ENCODE data around the gene TSPOAP1. TPM values are rescaled to one million over a fixed set of nuclear protein-coding genes. Genes with fewer than 3 reads are reported as not detected.

The TSPOAP1 gene
- total RNA-seq, 1 experiment from 2014 or later, result 4.3 TPM

DNA sequence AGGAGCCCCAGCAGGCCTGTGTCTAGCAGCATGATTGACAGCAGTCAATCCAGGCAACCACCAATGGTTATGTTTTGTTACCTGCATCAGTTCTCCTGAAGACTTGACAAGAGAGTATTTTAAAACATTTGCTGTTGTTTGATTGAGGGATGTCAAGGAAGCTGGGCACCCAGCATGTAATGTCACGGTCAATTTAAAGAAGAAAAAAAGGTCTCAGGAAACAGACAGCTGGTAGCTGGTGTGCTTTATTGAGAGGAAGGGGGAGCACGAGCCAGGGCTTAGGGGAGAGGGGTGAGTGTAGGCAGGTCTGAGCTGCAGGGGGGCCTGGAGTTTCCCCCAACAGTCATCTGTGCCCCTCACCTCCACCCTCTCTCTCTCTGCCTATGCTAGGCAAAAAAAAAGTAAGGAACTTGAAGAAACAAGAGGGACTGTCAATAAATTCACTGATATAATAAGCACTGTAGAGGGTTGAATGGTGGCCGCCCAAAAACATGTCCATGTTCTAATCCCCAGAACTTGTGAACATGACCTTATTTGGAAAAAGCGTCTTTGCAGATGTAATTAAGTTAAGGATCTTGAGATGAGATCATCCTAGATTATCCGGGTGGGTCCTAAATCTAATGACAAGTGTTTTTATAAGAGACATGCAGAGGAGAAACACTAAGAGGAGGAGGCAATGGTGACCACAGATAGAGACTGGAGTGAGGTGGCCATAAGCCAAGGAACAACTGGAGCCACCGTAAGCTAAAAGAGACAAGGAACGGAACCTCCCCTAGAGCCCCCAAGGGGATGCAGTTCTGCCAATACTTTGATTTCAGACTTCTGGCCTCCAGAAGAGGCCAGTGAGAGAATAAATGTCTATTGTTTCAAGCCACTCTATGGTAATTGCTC, 14.5 kb downstream of the TSPOAP1 start:
- Histone ChIP-seq H3K9ac (ENCODE audit: low read length) (no peak overlapping the region), H3F3A (ENCODE audit: low read length, unreplicated experiment) (no peaks in the 10 kb centered on the region), H3K36me3 (ENCODE audit: low read depth, low read length) (no peaks in the 10 kb centered on the region), H3K27ac (ENCODE audit: low read length) (no peak overlapping the region), H4K20me1 (ENCODE audit: low read length) (no peaks in the 10 kb centered on the region), H3K9me2 (replicated peaks; ENCODE audit: low read length) (no peaks in the 10 kb centered on the region), H2AFZ (ENCODE audit: low read length) (no peak overlapping the region), H3K79me2 (ENCODE audit: low read length) (no peaks in the 10 kb centered on the region), H3K27me3 (ENCODE audit: low read length) (no peaks in the 10 kb centered on the region), H3K9me3 (ENCODE audit: low read length) (no peaks in the 10 kb centered on the region), H3K4me3 (ENCODE audit: low read length) (no peak overlapping the region), H3K4me2 (ENCODE audit: low read length) (no peak overlapping the region), H3K4me1 (ENCODE audit: insufficient read depth, low read length) (peaks cover 17% of the 10 kb centered on the region)
- ATAC-seq (no peak), DNase-seq (no peak)
- intact Hi-C loops (cut with micrococcal nuclease), result loop anchor here (1.0 kb wide), 1 partner anchor 133 kb away; no protein-coding TSS in a partner anchor
- no peak for TF ChIP-seq CTCF (conservative IDR thresholded peaks at IDR 0.05; ENCODE audit: low read depth, low read length)
- no peak for TF ChIP-seq EZH2 (IDR thresholded peaks at IDR 0.05; ENCODE audit: low read length, unreplicated experiment)
- TF ChIP-seq EZH2phosphoT487 (IDR thresholded peaks at IDR 0.05; ENCODE audit: borderline replicate concordance, low read length), result no peak
- ChIA-PET CTCF (no interaction called here), POLR2A (ENCODE audit: unreplicated experiment) (no interaction called here)
- BruUV-seq (replicated peaks), result no TSS peak

DNA sequence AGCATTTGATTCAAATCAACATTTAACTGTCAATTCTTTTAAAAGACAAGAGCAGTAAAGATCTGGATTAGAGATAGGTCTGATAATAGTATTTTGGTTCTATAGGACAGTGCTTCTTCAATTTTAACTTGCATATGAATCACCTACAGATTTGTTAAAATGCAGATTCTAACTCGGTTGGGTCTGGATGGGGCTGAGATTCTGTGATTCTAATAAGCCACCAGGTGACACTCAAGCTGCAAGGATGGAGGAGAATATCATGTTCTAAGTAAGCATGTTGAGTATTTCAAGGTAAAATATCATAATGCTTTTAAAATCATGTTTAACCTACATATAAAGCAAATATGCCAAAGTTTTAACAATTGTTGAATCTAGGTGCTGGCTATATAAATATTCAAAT, 15.8 kb downstream of the TSPOAP1 start:
- POLR2A ChIA-PET (ENCODE audit: unreplicated experiment), result no interaction called here
- TF ChIP-seq CTCF (conservative IDR thresholded peaks at IDR 0.05; ENCODE audit: low read depth, low read length) (peak; percentile 43), EZH2phosphoT487 (IDR thresholded peaks at IDR 0.05; ENCODE audit: borderline replicate concordance, low read length) (no peak)
- peaks cover 13% of the 10 kb centered on the region for H3K4me1 ChIP-seq (ENCODE audit: insufficient read depth, low read length)
- no peak overlapping the region for H3K9ac ChIP-seq (ENCODE audit: low read length)
- H3K4me3 ChIP-seq (ENCODE audit: low read length), result no peak overlapping the region
- no peaks in the 10 kb centered on the region for H3K9me2 ChIP-seq (replicated peaks; ENCODE audit: low read length)
- H3F3A ChIP-seq (ENCODE audit: low read length, unreplicated experiment), result no peaks in the 10 kb centered on the region
- no peaks in the 10 kb centered on the region for H4K20me1 ChIP-seq (ENCODE audit: low read length)
- no peak overlapping the region for H2AFZ ChIP-seq (ENCODE audit: low read length)
- CTCF ChIA-PET, result interaction anchor here (1.6 kb wide), 1 partner anchor 105 kb away, joined by 4 read pairs; the partner anchor contains the start of gene RNF43
- ATAC-seq (no peak), DNase-seq (peak; percentile 22)
- H3K27me3 ChIP-seq (ENCODE audit: low read length), result no peaks in the 10 kb centered on the region
- H3K79me2 ChIP-seq (ENCODE audit: low read length), result no peaks in the 10 kb centered on the region
- no peaks in the 10 kb centered on the region for H3K9me3 ChIP-seq (ENCODE audit: low read length)
- no peak overlapping the region for H3K27ac ChIP-seq (ENCODE audit: low read length)
- no peak overlapping the region for H3K4me2 ChIP-seq (ENCODE audit: low read length)
- no TSS peak for BruUV-seq (replicated peaks)
- H3K36me3 ChIP-seq (ENCODE audit: low read depth, low read length), result no peaks in the 10 kb centered on the region
- intact Hi-C loops (cut with micrococcal nuclease), result loop anchor here (1.0 kb wide), 1 partner anchor 134 kb away; no protein-coding TSS in a partner anchor

All from PC-3 (cell line).